Bronchial smooth muscle cell (primary cell): ENCODE data around the gene FUNDC1. TPM values are rescaled to one million over a fixed set of nuclear protein-coding genes. Genes with fewer than 3 reads are reported as not detected.

Experiments used
- total RNA-seq: library from RNA; depleted of rRNA; stranded (reverse); fragments of >200 nt; gene quantifications from 2 replicates; pipeline ENCODE4 v1.2.1, GENCODE V29; 2014

Gene FUNDC1
- total RNA-seq, result 7.0 and 10.6 TPM in 2 replicates

GRCh38 chrX:44542567-44543325 is at the start of gene FUNDC1:
TSS of gene FUNDC1 (minus strand) at chrX:44542859. CDS start at chrX:44542832, 27 bp downstream.

Other genes with a start within 250 kb of the FUNDC1 start
- gene EFHC2, start 199.2 kb downstream of the FUNDC1 start, total RNA-seq, result 0.43 and 0.95 TPM in 2 replicates